ENCODE measurements around the gene MAP3K13. TPM values are rescaled to one million over a fixed set of nuclear protein-coding genes. Genes with fewer than 3 reads are reported as not detected.
"Not testable (repeated sequence)": the region's sequence is repeated elsewhere in the genome, so short reads cannot be mapped to it uniquely, and the experiment has no call there.

Gene MAP3K13
- total and polyA plus RNA-seq, 7 donors, result 2.6 to 7.6 (median 5.0) TPM

- H3K9me3 ChIP-seq, result no peaks in the 10 kb centered on the region
- TF ChIP-seq CTCF (IDR thresholded peaks at IDR 0.05), result no peak
- WGBS, 3 donors, result 90 to 96% (median 95%) methylated on average over 6 of the region's 6 CpGs
- no peaks in the 10 kb centered on the region for H3K27me3 ChIP-seq (ENCODE audit: insufficient read depth in 3 of 3, low read length in 2 of 3)
- no peaks in the 10 kb centered on the region for H3K4me1 ChIP-seq
- ATAC-seq (no peak), DNase-seq (no peak)
- intact Hi-C loops (cut with DNase I), result no loop called here
- no peak overlapping the region for H3K27ac ChIP-seq
- peaks cover 0 to 10% of the 10 kb centered on the region in 2 donors for H3K36me3 ChIP-seq (ENCODE audit: insufficient read depth in 1 of 2, low read depth in 1 of 2)
- no peak overlapping the region for H3K4me3 ChIP-seq
These were observed 79.1 kb downstream of the MAP3K13 start for GRCh38 chr3:185442031-185442430.

- no peaks in the 10 kb centered on the region for H3K4me1 ChIP-seq
- no peaks in the 10 kb centered on the region for H3K27me3 ChIP-seq (ENCODE audit: insufficient read depth in 3 of 3, low read length in 2 of 3)
- peaks cover 0 to 5% of the 10 kb centered on the region in 2 donors for H3K36me3 ChIP-seq (ENCODE audit: insufficient read depth in 1 of 2, low read depth in 1 of 2)
- no peak overlapping the region for H3K4me3 ChIP-seq
- intact Hi-C loops (cut with DNase I), result no loop called here
- H3K27ac ChIP-seq, result no peak overlapping the region
- DNase-seq (no peak), ATAC-seq (no peak)
- TF ChIP-seq CTCF (IDR thresholded peaks at IDR 0.05), result no peak
- H3K9me3 ChIP-seq, result no peaks in the 10 kb centered on the region
- 94 to 97% (median 96%) methylated on average over 2 of the region's 2 CpGs for WGBS, 3 donors
These were observed 81.4 kb downstream of the MAP3K13 start for GRCh38 chr3:185444329-185444728.

- intact Hi-C loops (cut with DNase I), result loop anchor here in 1 of 2 donors (5.0 kb wide), 1 partner anchor 81 kb away; no protein-coding TSS in a partner anchor
- Histone ChIP-seq H3K4me3 (no peak overlapping the region), H3K36me3 (ENCODE audit: insufficient read depth in 1 of 2, low read depth in 1 of 2) (peaks cover 0 to 29% of the 10 kb centered on the region in 2 donors), H3K27me3 (ENCODE audit: insufficient read depth in 3 of 3, low read length in 2 of 3) (no peaks in the 10 kb centered on the region), H3K27ac (no peak overlapping the region), H3K9me3 (no peaks in the 10 kb centered on the region), H3K4me1 (no peaks in the 10 kb centered on the region)
- DNase-seq (no peak), ATAC-seq (no peak)
- no peak for TF ChIP-seq CTCF (IDR thresholded peaks at IDR 0.05)
These were observed 85.2 kb downstream of the MAP3K13 start for GRCh38 chr3:185448107-185448506.

- H3K9me3 ChIP-seq; intact Hi-C loops (cut with DNase I); H3K27me3 ChIP-seq (ENCODE audit: insufficient read depth in 3 of 3, low read length in 2 of 3); H3K27ac ChIP-seq; ATAC-seq; DNase-seq; H3K4me3 ChIP-seq; H3K4me1 ChIP-seq: not testable (repeated sequence)
- WGBS, 3 donors, result 95 to 97% (median 95%) methylated on average over 8 of the region's 8 CpGs
- H3K36me3 ChIP-seq (ENCODE audit: insufficient read depth in 1 of 2, low read depth in 1 of 2), result peaks cover 0 to 29% of the 10 kb centered on the region in 2 donors
These were observed 88.5 kb downstream of the MAP3K13 start for GRCh38 chr3:185451432-185451831.

- intact Hi-C loops (cut with DNase I), result no loop called here
- Histone ChIP-seq H3K9me3 (no peaks in the 10 kb centered on the region), H3K27ac (no peak overlapping the region), H3K27me3 (ENCODE audit: insufficient read depth in 3 of 3, low read length in 2 of 3) (no peaks in the 10 kb centered on the region), H3K4me3 (no peak overlapping the region), H3K4me1 (no peaks in the 10 kb centered on the region), H3K36me3 (ENCODE audit: insufficient read depth in 1 of 2, low read depth in 1 of 2) (peaks cover 0 to 7% of the 10 kb centered on the region in 2 donors)
- WGBS, 3 donors, result 66 to 74% (median 73%) methylated on average over 2 of the region's 2 CpGs
- DNase-seq (no peak), ATAC-seq (no peak)
- no peak for TF ChIP-seq CTCF (IDR thresholded peaks at IDR 0.05)
These were observed 94.4 kb downstream of the MAP3K13 start for GRCh38 chr3:185457376-185457775.

Measured in psoas muscle (tissue), 8 donors.